ENCODE results near the gene SLC25A22.

SLC25A22 gene

GRCh38 chr11:802693-803466 lies 4.8 kb upstream of the SLC25A22 start:
- DNase-seq, result no peak

- DNase-seq, result no peak
Measured at GRCh38 chr11:802018-802617, 4.0 kb upstream of the SLC25A22 start.

- DNase-seq, result no peak
Measured at GRCh38 chr11:801097-801780, 3.2 kb upstream of the SLC25A22 start.

GRCh38 chr11:800473-800872 lies 2.4 kb upstream of the SLC25A22 start:
- DNase-seq, result no peak

GRCh38 chr11:799641-800316 lies 1.7 kb upstream of the SLC25A22 start:
- DNase-seq, result no peak

- peak; percentile 47 for DNase-seq
Measured at GRCh38 chr11:797296-798092, 587 bp downstream of the SLC25A22 start.

GRCh38 chr11:796565-797295 lies 1.4 kb downstream of the SLC25A22 start:
- no peak for DNase-seq

GRCh38 chr11:795634-796564 lies 2.2 kb downstream of the SLC25A22 start:
- DNase-seq, result peak; percentile 54

- DNase-seq, result no peak
Measured at GRCh38 chr11:794766-795633, 3.1 kb downstream of the SLC25A22 start.

- DNase-seq, result no peak
Measured at GRCh38 chr11:794013-794765, 3.9 kb downstream of the SLC25A22 start.

- no peak for DNase-seq
Measured at GRCh38 chr11:793556-793955, 4.5 kb downstream of the SLC25A22 start.

GRCh38 chr11:792873-793272 lies 5.2 kb downstream of the SLC25A22 start:
- peak; percentile 19 for DNase-seq

GRCh38 chr11:792535-792821 lies 5.6 kb downstream of the SLC25A22 start:
- DNase-seq, result no peak

GRCh38 chr11:791658-792534 lies 6.2 kb downstream of the SLC25A22 start:
- DNase-seq, result no peak

- no peak for DNase-seq
Measured at GRCh38 chr11:790721-791564, 7.1 kb downstream of the SLC25A22 start.

- DNase-seq, result peak; percentile 7
Measured at GRCh38 chr11:789943-790342, 8.1 kb downstream of the SLC25A22 start, which contains the start of gene CEND1. CEND1 (minus strand) TSS chr11:790090; CDS start chr11:788576, 1,514 bp downstream.

Data from NCI-H510A treated with DMSO at 0.1 percent for 48 hours (cell line).